MM.1S (cell line): ENCODE results near the gene THRA.

Source experiments
- EZH2 ChIP-seq: fragments of 300-600 bp; sonication (generic); optimal IDR thresholded peaks from 2 replicates; pipeline ENCODE3; 2017; ENCODE audit warnings: low read depth, mild to moderate bottlenecking, antibody characterized with exemption, low read length, mixed read lengths
- EZH2phosphoT487 ChIP-seq: fragments of 300-600 bp; sonication (generic); IDR thresholded peaks from 2 replicates; pipeline ENCODE4 v1.6.1; 2018; ENCODE audit warnings: antibody characterized with exemption, low read length
- TF ChIP-seq, protein P1 (sequence below): fragments of 300-600 bp; sonication (generic); IDR thresholded peaks from 2 replicates; pipeline ENCODE4 v1.5.1; 2016; ENCODE audit warnings: antibody characterized with exemption, low read length, mixed read lengths

GRCh38 chr17:40130352-40131042, 67.7 kb downstream of the THRA start:
- TF ChIP-seq, protein P1, sequence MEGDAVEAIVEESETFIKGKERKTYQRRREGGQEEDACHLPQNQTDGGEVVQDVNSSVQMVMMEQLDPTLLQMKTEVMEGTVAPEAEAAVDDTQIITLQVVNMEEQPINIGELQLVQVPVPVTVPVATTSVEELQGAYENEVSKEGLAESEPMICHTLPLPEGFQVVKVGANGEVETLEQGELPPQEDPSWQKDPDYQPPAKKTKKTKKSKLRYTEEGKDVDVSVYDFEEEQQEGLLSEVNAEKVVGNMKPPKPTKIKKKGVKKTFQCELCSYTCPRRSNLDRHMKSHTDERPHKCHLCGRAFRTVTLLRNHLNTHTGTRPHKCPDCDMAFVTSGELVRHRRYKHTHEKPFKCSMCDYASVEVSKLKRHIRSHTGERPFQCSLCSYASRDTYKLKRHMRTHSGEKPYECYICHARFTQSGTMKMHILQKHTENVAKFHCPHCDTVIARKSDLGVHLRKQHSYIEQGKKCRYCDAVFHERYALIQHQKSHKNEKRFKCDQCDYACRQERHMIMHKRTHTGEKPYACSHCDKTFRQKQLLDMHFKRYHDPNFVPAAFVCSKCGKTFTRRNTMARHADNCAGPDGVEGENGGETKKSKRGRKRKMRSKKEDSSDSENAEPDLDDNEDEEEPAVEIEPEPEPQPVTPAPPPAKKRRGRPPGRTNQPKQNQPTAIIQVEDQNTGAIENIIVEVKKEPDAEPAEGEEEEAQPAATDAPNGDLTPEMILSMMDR, result no peak
- TF ChIP-seq EZH2phosphoT487 (no peak), EZH2 (no peak)
